ENCODE data around the gene ANKS6.

GRCh38 chr9:98732801-98733200 is 63.6 kb downstream of the ANKS6 start:
- TF ChIP-seq POLR2AphosphoS5 (IDR thresholded peaks at IDR 0.05; ENCODE audit: low read depth, low read length), result no peak
- no peak for TF ChIP-seq POLR2A (IDR thresholded peaks at IDR 0.05; ENCODE audit: low read depth, low read length)
